Heart left ventricle (tissue), 16 donors: ENCODE measurements around the gene RAB17. TPM values are rescaled to one million over a fixed set of nuclear protein-coding genes. Genes with fewer than 3 reads are reported as not detected.
A peak's percentile ranks its signal among the peaks of the same experiment; 100 is the strongest.

Experiments
- ATAC-seq, 4 donors: fragments of 200-7000 bp; cut with Tn5 transposase; one replicate each; pipeline ENCODE4 v1.9.1; 2020 to 2022; ENCODE audit warnings: moderate library complexity in 4 of 4, mild to moderate bottlenecking in 3 of 4, moderate number of reproducible peaks in 1 of 4
- DNase-seq, 5 donors: peaks; one replicate each; pipeline ENCODE4 v3.0.0-alpha.2; 2020
- H3K27ac ChIP-seq, 12 donors: fragments of 200-600 bp; sonication (generic) in 4 of 12; one replicate each; pipeline versions ENCODE4 v1.5.0 to v1.8.0; 2016 to 2022; ENCODE audit warnings: mild to moderate bottlenecking in 2 of 12
- H3K27me3 ChIP-seq, 9 donors: fragments of 200-600 bp; sonication (generic) in 2 of 9; one replicate each; pipeline versions ENCODE4 v1.5.1 to v1.8.0; 2016 to 2022; ENCODE audit warnings: mild to moderate bottlenecking in 3 of 9
- H3K36me3 ChIP-seq, 9 donors: fragments of 200-600 bp; sonication (generic) in 2 of 9; one replicate each; pipeline versions ENCODE4 v1.5.0 to v1.8.0; 2018 to 2022; ENCODE audit warnings: mild to moderate bottlenecking in 2 of 9
- H3K4me1 ChIP-seq, 12 donors: fragments of 200-600 bp; sonication (generic) in 4 of 12; one replicate each; pipeline versions ENCODE4 v1.5.0 to v1.8.0; 2016 to 2022; ENCODE audit warnings: mild to moderate bottlenecking in 3 of 12
- H3K4me3 ChIP-seq, 12 donors: fragments of 200-600 bp; sonication (generic) in 4 of 12; one replicate each; pipeline versions ENCODE4 v1.5.0 to v1.8.0; 2017 to 2022; ENCODE audit warnings: mild to moderate bottlenecking in 9 of 12, moderate library complexity in 4 of 12
- H3K9me3 ChIP-seq, 12 donors: fragments of 200-600 bp; sonication (generic) in 4 of 12; one replicate each; pipeline versions ENCODE4 v1.5.0 to v1.8.0; 2016 to 2022; ENCODE audit warnings: mild to moderate bottlenecking in 1 of 12
- POLR2A ChIP-seq, 2 donors: fragments of 450-650 bp; IDR thresholded peaks; one replicate each; pipeline ENCODE4 v1.6.1; 2017; ENCODE audit warnings: antibody characterized with exemption in 2 of 2, mild to moderate bottlenecking in 2 of 2, moderate library complexity in 2 of 2
- WGBS, 4 donors: extraction: QIAGEN DNeasy Blood & Tissue Kit in 2 of 4; methylation state at CpG; one replicate each; pipeline versions ENCODE4 v1.1.5 to v1.1.7; 2013 to 2018; 5-methylcytosine and 5-hydroxymethylcytosine counted together
- intact Hi-C, 10 donors: fragments of 100-400 bp; cut with DNase I; formaldehyde crosslinking; loops; one replicate each; pipeline versions ENCODE4 v1.11.1 to v1.14.2; 2022
- long read RNA-seq, 3 donors: library from polyadenylated mRNA; unstranded; transcript quantifications; one replicate each; pipeline ENCODE4 v2.0.0, GENCODE V29; 2020 to 2021
- polyA plus RNA-seq, 2 donors: library from polyadenylated mRNA; stranded (reverse); fragments of 200-250 nt; gene quantifications; one replicate each; pipeline ENCODE4 v1.2.3, GENCODE V29; 2013
- total RNA-seq, 9 donors: library from RNA; depleted of rRNA in 2 of 9; stranded (reverse); fragments of >200 nt in 2 of 9; fragmentation: NEBNext Ultra II Directional in 3 of 9; extraction: Animal tissue kit (Norgen Biotek cat#: 25700) in 3 of 9; gene quantifications; one replicate each; pipeline versions ENCODE4 v1.1.0 to v1.2.4, GENCODE V29; 2016 to 2023
- TF ChIP-seq, protein P1 (sequence below), 12 donors: fragments of 200-600 bp; sonication (generic) in 4 of 12; IDR thresholded peaks; one replicate each; pipeline versions ENCODE4 v1.5.0 to v1.8.0; 2018 to 2022; ENCODE audit warnings: antibody characterized with exemption in 12 of 12, mild to moderate bottlenecking in 5 of 12
- donor health status: ischemic (EF 13 %, LVEDD 7.1; RV severe dilation, severe dysfunction).
- donor health status: healthy with polysubstance abuse.
- donor health status: DM: no; HTN: yes; CAD: no.
- donor health status: DM: no; HTN: no; CAD: no.
- donor health status: ischemic (EF 25% LVEDD 6.9; RV normal size, moderate dysfunction).
- donor health status: ischemic (EF 25% LVEDD 5.7; RV mildly dilated, moderate dysfunction).
- donor health status: healthy.
- donor health status: DM: yes; HTN: yes; CAD: no.
- donor health status: ischemic (EF 35%, LVEDD 5.7; RV mildly dilated, moderate dysfunction).
- donor health status: nonischemic (EF 11% LVEDD 7.7; RV severe dilation, severe dysfunction).
- donor health status: DM: yes; HTN: yes; CAD: no.
- donor health status: PGD.
- donor health status: ischemic (EF 29% LVEDD 5.4; RV normal size, mild dysfunction).
- donor health status: nonischemic (EF 23%, LVEDD 6.1; RV moderate dilation, normal function).

RAB17 gene
- total RNA-seq: 1 to 10 TPM; 1.1 to 7.3 (median 3.6) TPM
- polyA plus RNA-seq: 1 to 10 TPM; 5.6 TPM
- long read RNA-seq, donor 1, partial matches to known transcripts: 0 of 8 reads
- long read RNA-seq, donor 1, other reads (novel, unspliced or antisense): 6 of 8 reads
- long read RNA-seq, donor 2, partial matches to known transcripts: 0 of 11 reads
- long read RNA-seq, donor 2, other reads (novel, unspliced or antisense): 7 of 11 reads
- long read RNA-seq, donor 3, partial matches to known transcripts: 1 of 11 reads
- long read RNA-seq, donor 3, other reads (novel, unspliced or antisense): 6 of 11 reads

DNA sequence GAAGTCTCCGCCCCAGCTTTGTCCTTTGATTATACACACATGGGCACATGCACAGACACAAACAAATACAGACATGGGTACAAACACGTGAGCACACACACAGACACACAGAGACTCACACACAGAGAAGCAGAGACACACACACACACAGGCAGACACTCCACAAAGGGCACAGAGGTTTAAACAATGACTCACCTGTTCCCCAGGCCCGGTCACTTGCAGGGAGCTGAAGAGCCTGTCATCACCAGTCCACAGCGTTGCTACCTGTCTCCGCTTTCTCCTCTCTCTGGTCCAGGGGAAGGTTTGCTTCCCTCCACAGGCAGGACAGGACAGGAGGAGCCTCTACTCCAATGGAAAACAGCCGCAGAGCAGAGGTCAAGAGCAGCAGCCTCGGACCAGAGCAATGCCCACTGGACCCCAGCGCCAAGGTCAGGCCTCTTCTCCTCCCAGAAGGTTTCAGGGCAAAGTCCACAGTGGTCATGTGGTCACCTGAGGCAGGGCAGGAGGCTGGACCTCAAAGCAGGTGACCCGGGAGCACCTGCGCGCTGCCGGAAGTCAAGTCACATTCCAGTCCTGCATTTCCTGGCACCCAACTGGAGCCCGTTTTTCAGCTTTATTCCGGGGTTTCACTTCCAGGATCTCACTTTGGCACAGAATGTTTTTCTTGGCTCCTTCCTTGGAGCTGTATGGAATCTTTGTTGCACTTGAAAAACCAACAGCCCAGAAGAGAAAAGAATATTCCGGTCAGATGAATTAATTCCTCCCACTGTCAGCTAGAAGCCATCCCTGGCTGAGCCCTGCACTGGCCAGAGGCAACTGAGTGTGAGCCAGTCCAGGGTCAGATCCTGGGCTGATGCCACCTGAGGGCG is at the start of gene RAB17:
Gene RAB17, minus strand, starts transcription at position 463 of the 869 bp plus-strand sequence. CDS start 4,580 bp downstream, outside the sequence.
- TF ChIP-seq POLR2A (IDR thresholded peaks at IDR 0.05): no peak
- TF ChIP-seq, protein P1, sequence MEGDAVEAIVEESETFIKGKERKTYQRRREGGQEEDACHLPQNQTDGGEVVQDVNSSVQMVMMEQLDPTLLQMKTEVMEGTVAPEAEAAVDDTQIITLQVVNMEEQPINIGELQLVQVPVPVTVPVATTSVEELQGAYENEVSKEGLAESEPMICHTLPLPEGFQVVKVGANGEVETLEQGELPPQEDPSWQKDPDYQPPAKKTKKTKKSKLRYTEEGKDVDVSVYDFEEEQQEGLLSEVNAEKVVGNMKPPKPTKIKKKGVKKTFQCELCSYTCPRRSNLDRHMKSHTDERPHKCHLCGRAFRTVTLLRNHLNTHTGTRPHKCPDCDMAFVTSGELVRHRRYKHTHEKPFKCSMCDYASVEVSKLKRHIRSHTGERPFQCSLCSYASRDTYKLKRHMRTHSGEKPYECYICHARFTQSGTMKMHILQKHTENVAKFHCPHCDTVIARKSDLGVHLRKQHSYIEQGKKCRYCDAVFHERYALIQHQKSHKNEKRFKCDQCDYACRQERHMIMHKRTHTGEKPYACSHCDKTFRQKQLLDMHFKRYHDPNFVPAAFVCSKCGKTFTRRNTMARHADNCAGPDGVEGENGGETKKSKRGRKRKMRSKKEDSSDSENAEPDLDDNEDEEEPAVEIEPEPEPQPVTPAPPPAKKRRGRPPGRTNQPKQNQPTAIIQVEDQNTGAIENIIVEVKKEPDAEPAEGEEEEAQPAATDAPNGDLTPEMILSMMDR (IDR thresholded peaks at IDR 0.05): no peak
- intact Hi-C loops: loop anchor here in 2 of 10 donors (10.0 kb wide), 2 partner anchors 54 to 74 kb away; no protein-coding TSS in a partner anchor
- WGBS, 4 donors: 51 to 66% (median 62%) methylated on average over 13 to 16 of the region's 16 CpGs

DNA sequence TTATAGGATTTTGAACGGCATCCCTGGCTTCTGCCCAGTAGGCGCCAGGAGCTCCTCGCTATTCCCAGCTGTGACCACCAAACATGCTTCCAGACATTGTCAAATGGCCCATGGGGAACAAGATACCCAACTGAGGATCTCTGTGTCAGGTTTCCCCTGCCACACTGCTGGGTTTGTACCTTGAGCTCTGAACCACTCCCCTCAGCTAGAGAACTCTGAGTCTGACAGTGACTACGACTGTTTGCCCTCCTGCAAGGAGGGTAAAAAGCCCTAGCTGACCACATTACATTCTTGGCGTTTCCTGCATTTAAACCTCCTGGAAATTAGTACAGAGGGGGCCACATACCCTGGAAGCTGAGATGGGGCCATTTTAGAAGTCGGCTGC is 49.3 kb upstream of the RAB17 start:
- ATAC-seq (peak in 2 of 4 donors; percentile 2 to 3), DNase-seq (no peak)
- H3K4me1 ChIP-seq: peaks cover 0 to 53% (median 17%) of the 10 kb centered on the region in 12 donors
- H3K27ac ChIP-seq: peak overlapping the region in 9 of 12 donors; percentile 24 to 79 (median 61)
- no peak overlapping the region for H3K4me3 ChIP-seq
- TF ChIP-seq, protein P1 (IDR thresholded peaks at IDR 0.05): no peak
- no peak for TF ChIP-seq POLR2A (IDR thresholded peaks at IDR 0.05)
- no peaks in the 10 kb centered on the region for H3K27me3 ChIP-seq
- peaks cover 0 to 13% (median 0%) of the 10 kb centered on the region in 12 donors for H3K9me3 ChIP-seq
- peaks cover 0 to 11% (median under 1%) of the 10 kb centered on the region in 9 donors for H3K36me3 ChIP-seq
- 62 to 81% (median 70%) methylated on average over 6 of the region's 6 CpGs for WGBS, 4 donors
- intact Hi-C loops: loop anchor here in 1 of 10 donors (10.0 kb wide), 1 partner anchor 45 kb away; the partner anchor contains the start of gene RAB17

More for the DNA sequence above, at the start of gene RAB17:
- ATAC-seq (peak in 3 of 4 donors; percentile 34 to 77 (median 52)), DNase-seq (peak in 2 of 5 donors; percentile 39 to 79)
- no peaks in the 10 kb centered on the region for H3K36me3 ChIP-seq
- H3K27ac ChIP-seq: peak within 1 kb of the TSS in 1 of 12 donors; percentile 51
- peaks cover 0 to 2% (median 0%) of the 10 kb centered on the region in 9 donors for H3K27me3 ChIP-seq
- peaks cover 0 to 38% (median 21%) of the 10 kb centered on the region in 12 donors for H3K4me1 ChIP-seq
- peak within 1 kb of the TSS in 1 of 12 donors; percentile 31 for H3K4me3 ChIP-seq
- no peaks in the 10 kb centered on the region for H3K9me3 ChIP-seq

- TF ChIP-seq, protein P1 (IDR thresholded peaks at IDR 0.05): no peak
- no peak for TF ChIP-seq POLR2A (IDR thresholded peaks at IDR 0.05)
- H3K4me1 ChIP-seq: peaks cover 0 to 48% (median 18%) of the 10 kb centered on the region in 12 donors
- H3K27me3 ChIP-seq: no peaks in the 10 kb centered on the region
- ATAC-seq (peak; percentile 50 to 83 (median 74)), DNase-seq (peak in 1 of 5 donors; percentile 43)
- intact Hi-C loops: no loop called here
- H3K27ac ChIP-seq: peak overlapping the region in 9 of 12 donors; percentile 24 to 79 (median 61)
- H3K9me3 ChIP-seq: peaks cover 0 to 19% (median 0%) of the 10 kb centered on the region in 12 donors
- H3K4me3 ChIP-seq: no peak overlapping the region
- H3K36me3 ChIP-seq: peaks cover 0 to 8% (median 0%) of the 10 kb centered on the region in 9 donors
- 49 to 66% (median 56%) methylated on average over 11 of the region's 11 CpGs for WGBS, 4 donors
These were observed 48.7 kb upstream of the RAB17 start for GRCh38 chr2:237639052-237639835.
